Gastrocnemius medialis (tissue), 4 donors: ENCODE measurements around the gene TEX14.

Source experiments
- CTCF ChIP-seq, 5 experiments: fragments of 450-650 bp in 3 of 5; fragments of 200-600 bp in 2 of 5; sonication (generic) in 2 of 5; IDR thresholded peaks in 4 of 5; conservative IDR thresholded peaks in 1 of 5; 1 replicate in 4 of 5; 2 replicates in 1 of 5; pipeline ENCODE4 v1.5.1; 2016 to 2019; ENCODE audit warnings: antibody characterized with exemption in 5 of 5, mild to moderate bottlenecking in 3 of 5, moderate library complexity in 3 of 5
- POLR2A ChIP-seq, 2 donors: fragments of 450-650 bp; IDR thresholded peaks; one replicate each; pipeline ENCODE4 v1.6.1; 2017; ENCODE audit warnings: antibody characterized with exemption in 2 of 2, mild to moderate bottlenecking in 2 of 2, moderate library complexity in 2 of 2

GRCh38 chr17:58639681-58640080 is 52.2 kb downstream of the TEX14 start:
- TF ChIP-seq CTCF (IDR thresholded peaks at IDR 0.05 in 4 of 5, conservative IDR thresholded peaks at IDR 0.05 in 1 of 5) (no peak), POLR2A (IDR thresholded peaks at IDR 0.05) (no peak)
